Neural progenitor cell (in vitro differentiated cells): ENCODE data around the gene METTL14. TPM values are rescaled to one million over a fixed set of nuclear protein-coding genes. Genes with fewer than 3 reads are reported as not detected.

Experiments
- DNase-seq: peaks from one replicate; pipeline ENCODE4 v3.0.0-alpha.2; 2016; ENCODE audit warnings: low spot score
- H2AFZ ChIP-seq: fragments of 200-600 bp; sonication (generic); replicated peaks from 2 replicates; pipeline ENCODE4 v1.6.1; 2016; ENCODE audit warnings: antibody characterized with exemption
- H3F3A ChIP-seq: fragments of 200-600 bp; sonication (generic); 2 replicates; pipeline ENCODE4 v1.6.1; 2016; ENCODE audit warnings: antibody characterized with exemption, low read depth
- H3K27ac ChIP-seq: fragments of 200-600 bp; sonication (generic); 2 replicates; pipeline ENCODE4 v1.5.1; 2016; ENCODE audit warnings: mild to moderate bottlenecking
- H3K27me3 ChIP-seq: fragments of 200-600 bp; sonication (generic); 2 replicates; pipeline ENCODE4 v1.6.1; 2016; ENCODE audit warnings: mild to moderate bottlenecking, moderate library complexity
- H3K36me3 ChIP-seq: fragments of 200-600 bp; sonication (generic); 2 replicates; pipeline ENCODE4 v1.5.1; 2016
- H3K4me1 ChIP-seq: fragments of 200-600 bp; sonication (generic); 2 replicates; pipeline ENCODE4 v1.6.1; 2016; ENCODE audit warnings: mixed run types
- H3K4me2 ChIP-seq: fragments of 200-600 bp; sonication (generic); 2 replicates; pipeline ENCODE4 v1.6.1; 2016
- H3K4me3 ChIP-seq: fragments of 200-600 bp; sonication (generic); 2 replicates; pipeline ENCODE4 v1.5.1; 2016
- H3K79me2 ChIP-seq: fragments of 200-600 bp; sonication (generic); 2 replicates; pipeline ENCODE4 v1.6.1; 2016; ENCODE audit warnings: low read depth
- H3K9ac ChIP-seq: fragments of 200-600 bp; sonication (generic); 2 replicates; pipeline ENCODE4 v1.6.1; 2016
- H3K9me3 ChIP-seq: fragments of 200-600 bp; sonication (generic); 2 replicates; pipeline ENCODE4 v1.5.1; 2016; ENCODE audit warnings: low read depth
- H4K20me1 ChIP-seq: fragments of 200-600 bp; sonication (generic); 2 replicates; pipeline ENCODE4 v1.6.1; 2016; ENCODE audit warnings: low read depth
- H3K27ac Mint-ChIP-seq: 3 replicates; pipeline ENCODE4 v1.8.0; 2021; ENCODE audit warnings: mixed read lengths
- H3K27me3 Mint-ChIP-seq: 2 replicates; pipeline ENCODE4 v1.8.0; 2022; ENCODE audit warnings: low read depth, mild to moderate bottlenecking, inconsistent platforms, moderate library complexity, mixed read lengths; ENCODE audit not compliant: insufficient read depth
- H3K36me3 Mint-ChIP-seq: 3 replicates; pipeline ENCODE4 v1.8.0; 2021; ENCODE audit warnings: mixed read lengths
- H3K4me1 Mint-ChIP-seq: 3 replicates; pipeline ENCODE4 v1.8.0; 2021; ENCODE audit warnings: mixed read lengths
- H3K4me3 Mint-ChIP-seq: 3 replicates; pipeline ENCODE4 v1.8.0; 2021; ENCODE audit warnings: mild to moderate bottlenecking, moderate library complexity, mixed read lengths
- H3K9me3 Mint-ChIP-seq: 3 replicates; pipeline ENCODE4 v1.8.0; 2020; ENCODE audit warnings: mixed read lengths
- EZH2 ChIP-seq: fragments of 200-600 bp; sonication (generic); IDR thresholded peaks from 2 replicates; pipeline ENCODE4 v1.6.1; 2017; ENCODE audit warnings: antibody characterized with exemption, mild to moderate bottlenecking, moderate library complexity
- EZH2phosphoT487 ChIP-seq: fragments of 200-600 bp; sonication (generic); IDR thresholded peaks from 2 replicates; pipeline ENCODE4 v1.6.1; 2017; ENCODE audit warnings: antibody characterized with exemption
- total RNA-seq: library from RNA; depleted of rRNA; stranded (reverse); fragments of >200 nt; gene quantifications from 2 replicates; pipeline ENCODE4 v1.2.3, GENCODE V29; 2015; ENCODE audit warnings: low replicate concordance
- TF ChIP-seq, protein P1 (sequence below): fragments of 200-600 bp; sonication (generic); IDR thresholded peaks from 2 replicates; pipeline ENCODE4 v1.5.1; 2017; ENCODE audit warnings: antibody characterized with exemption, mild to moderate bottlenecking

The METTL14 gene
- total RNA-seq, 1 donor from 2014 or later, result 43.2 TPM

DNA sequence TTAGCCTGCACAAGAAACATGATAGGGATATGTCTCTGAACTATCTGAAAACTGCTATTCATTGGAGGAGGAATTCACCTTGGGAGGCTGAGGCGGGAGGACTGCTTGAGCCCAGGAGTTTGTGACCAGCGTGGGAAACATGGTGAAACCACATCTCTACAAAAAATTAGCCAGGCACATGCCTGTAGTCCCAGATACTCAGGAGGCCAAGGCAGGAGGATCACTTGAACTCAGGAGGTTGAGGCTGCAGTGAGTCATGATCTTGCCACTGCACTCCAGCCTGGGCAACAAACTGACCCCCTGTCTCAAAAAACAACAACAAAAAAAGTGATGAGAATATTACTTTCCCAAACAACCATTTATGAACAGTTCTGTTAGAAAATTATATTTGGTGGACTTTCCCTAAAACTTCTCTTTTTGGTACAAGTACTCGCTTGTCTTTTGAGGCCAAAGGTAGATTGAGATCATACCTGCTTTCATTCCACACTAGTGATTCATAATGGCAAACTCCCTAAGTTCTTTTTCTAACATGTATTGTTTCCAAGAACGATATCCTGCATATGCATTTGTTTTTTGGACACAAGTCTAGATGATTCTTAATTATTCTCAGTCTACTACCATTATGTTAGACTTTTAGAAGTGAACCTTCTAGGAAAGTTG lies 33.4 kb downstream of the METTL14 start:
- Histone ChIP-seq H3F3A (no peaks in the 10 kb centered on the region), H3K79me2 (no peaks in the 10 kb centered on the region)
- no peak overlapping the region for H3K4me3 Mint-ChIP-seq

DNA sequence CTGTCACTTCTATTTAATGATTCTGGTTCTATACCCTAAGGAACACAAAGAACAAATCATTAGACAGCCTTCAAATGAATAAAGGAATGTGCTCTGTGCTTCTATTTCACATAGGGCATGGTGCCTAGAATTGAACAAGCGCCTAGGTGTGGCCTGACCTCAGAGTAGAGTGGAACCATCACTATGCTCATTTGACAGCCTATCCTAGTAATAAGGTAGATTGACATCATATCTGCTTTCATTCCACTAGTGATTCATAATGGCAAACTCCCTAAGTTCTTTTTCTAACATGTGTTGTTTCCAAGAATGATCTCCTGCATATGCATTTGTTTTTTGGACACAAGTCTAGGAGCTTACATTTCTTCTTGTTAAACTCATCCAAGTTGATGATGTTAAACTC lies 36.6 kb downstream of the METTL14 start:
- Histone ChIP-seq H3K4me1 (peaks cover 5% of the 10 kb centered on the region), H2AFZ (no peak overlapping the region), H3K9ac (no peak overlapping the region), H3F3A (no peaks in the 10 kb centered on the region), H3K27me3 (no peaks in the 10 kb centered on the region), H3K36me3 (no peaks in the 10 kb centered on the region), H3K79me2 (no peaks in the 10 kb centered on the region), H4K20me1 (no peaks in the 10 kb centered on the region), H3K9me3 (no peaks in the 10 kb centered on the region), H3K4me2 (no peak overlapping the region), H3K4me3 (no peak overlapping the region), H3K27ac (no peak overlapping the region)
- TF ChIP-seq, protein P1, sequence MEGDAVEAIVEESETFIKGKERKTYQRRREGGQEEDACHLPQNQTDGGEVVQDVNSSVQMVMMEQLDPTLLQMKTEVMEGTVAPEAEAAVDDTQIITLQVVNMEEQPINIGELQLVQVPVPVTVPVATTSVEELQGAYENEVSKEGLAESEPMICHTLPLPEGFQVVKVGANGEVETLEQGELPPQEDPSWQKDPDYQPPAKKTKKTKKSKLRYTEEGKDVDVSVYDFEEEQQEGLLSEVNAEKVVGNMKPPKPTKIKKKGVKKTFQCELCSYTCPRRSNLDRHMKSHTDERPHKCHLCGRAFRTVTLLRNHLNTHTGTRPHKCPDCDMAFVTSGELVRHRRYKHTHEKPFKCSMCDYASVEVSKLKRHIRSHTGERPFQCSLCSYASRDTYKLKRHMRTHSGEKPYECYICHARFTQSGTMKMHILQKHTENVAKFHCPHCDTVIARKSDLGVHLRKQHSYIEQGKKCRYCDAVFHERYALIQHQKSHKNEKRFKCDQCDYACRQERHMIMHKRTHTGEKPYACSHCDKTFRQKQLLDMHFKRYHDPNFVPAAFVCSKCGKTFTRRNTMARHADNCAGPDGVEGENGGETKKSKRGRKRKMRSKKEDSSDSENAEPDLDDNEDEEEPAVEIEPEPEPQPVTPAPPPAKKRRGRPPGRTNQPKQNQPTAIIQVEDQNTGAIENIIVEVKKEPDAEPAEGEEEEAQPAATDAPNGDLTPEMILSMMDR, result no peak
- TF ChIP-seq EZH2phosphoT487 (no peak), EZH2 (no peak)
- DNase-seq, result no peak
- no peak overlapping the region for H3K4me3 Mint-ChIP-seq
- H3K9me3 Mint-ChIP-seq, result no peaks in the 10 kb centered on the region
- H3K27ac Mint-ChIP-seq, result no peak overlapping the region
- H3K36me3 Mint-ChIP-seq, result peaks cover 1% of the 10 kb centered on the region
- no peaks in the 10 kb centered on the region for H3K4me1 Mint-ChIP-seq
- H3K27me3 Mint-ChIP-seq, result no peaks in the 10 kb centered on the region

More for the DNA sequence above, 33.4 kb downstream of the METTL14 start:
- H3K9me3 Mint-ChIP-seq, result no peaks in the 10 kb centered on the region
- Histone ChIP-seq H3K27ac (no peak overlapping the region), H3K4me2 (no peak overlapping the region), H3K27me3 (no peaks in the 10 kb centered on the region), H2AFZ (no peak overlapping the region), H3K9ac (no peak overlapping the region), H3K4me1 (peaks cover 2% of the 10 kb centered on the region), H3K9me3 (no peaks in the 10 kb centered on the region), H4K20me1 (no peaks in the 10 kb centered on the region), H3K36me3 (no peaks in the 10 kb centered on the region), H3K4me3 (no peak overlapping the region)
- DNase-seq, result no peak
- H3K36me3 Mint-ChIP-seq, result no peaks in the 10 kb centered on the region
- H3K27me3 Mint-ChIP-seq, result peaks cover 2% of the 10 kb centered on the region
- no peaks in the 10 kb centered on the region for H3K4me1 Mint-ChIP-seq
- TF ChIP-seq EZH2 (no peak), EZH2phosphoT487 (no peak)
- TF ChIP-seq, protein P1, result no peak
- no peak overlapping the region for H3K27ac Mint-ChIP-seq

DNA sequence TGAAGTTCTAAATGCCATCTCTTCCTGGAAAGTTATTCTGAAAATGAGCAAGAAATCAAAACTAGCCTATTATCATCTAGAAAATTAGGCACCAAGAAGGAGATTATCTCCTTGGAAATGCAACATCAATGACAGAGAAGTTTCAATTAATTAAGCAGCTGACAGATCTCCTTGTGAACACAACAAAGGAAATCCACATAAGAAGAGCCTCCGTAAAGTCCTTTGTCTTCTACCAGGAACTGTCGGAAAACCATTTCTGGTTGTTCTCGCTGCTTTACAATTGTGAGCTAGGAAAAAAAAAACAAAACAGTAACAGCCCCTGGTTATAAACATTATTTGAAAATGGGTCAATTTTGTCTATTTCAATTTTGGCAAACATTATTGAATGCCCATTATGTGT lies 38.2 kb downstream of the METTL14 start:
- Mint-ChIP-seq H3K4me1 (no peaks in the 10 kb centered on the region), H3K36me3 (peaks cover 5% of the 10 kb centered on the region), H3K4me3 (no peak overlapping the region), H3K27ac (no peak overlapping the region), H3K9me3 (no peaks in the 10 kb centered on the region), H3K27me3 (no peaks in the 10 kb centered on the region)
- H3K4me1 ChIP-seq, result peaks cover 5% of the 10 kb centered on the region
- no peak overlapping the region for H3K4me3 ChIP-seq
- no peaks in the 10 kb centered on the region for H4K20me1 ChIP-seq
- peak overlapping the region; percentile 24 for H3K4me2 ChIP-seq
- no peak overlapping the region for H3K9ac ChIP-seq
- no peaks in the 10 kb centered on the region for H3K79me2 ChIP-seq
- TF ChIP-seq EZH2phosphoT487, result no peak
- TF ChIP-seq, protein P1, result no peak
- DNase-seq, result peak; percentile 53
- H3K27me3 ChIP-seq, result no peaks in the 10 kb centered on the region
- H3F3A ChIP-seq, result no peaks in the 10 kb centered on the region
- H3K27ac ChIP-seq, result no peak overlapping the region
- no peak overlapping the region for H2AFZ ChIP-seq
- no peaks in the 10 kb centered on the region for H3K36me3 ChIP-seq
- H3K9me3 ChIP-seq, result no peaks in the 10 kb centered on the region
